Stimulated activated CD4-positive, alpha-beta T cell treated with anti-CD3 and anti-CD28 coated beads, Interleukin-15, amount 100 ng/mL, for 48 hours (primary cell): ENCODE results near the gene SPEG.

Source experiments
- DNase-seq, 2 donors: peaks; one replicate each; pipeline ENCODE4 v3.0.0-alpha.2; 2020; ENCODE audit warnings: low read depth in 2 of 2

The SPEG gene

DNA sequence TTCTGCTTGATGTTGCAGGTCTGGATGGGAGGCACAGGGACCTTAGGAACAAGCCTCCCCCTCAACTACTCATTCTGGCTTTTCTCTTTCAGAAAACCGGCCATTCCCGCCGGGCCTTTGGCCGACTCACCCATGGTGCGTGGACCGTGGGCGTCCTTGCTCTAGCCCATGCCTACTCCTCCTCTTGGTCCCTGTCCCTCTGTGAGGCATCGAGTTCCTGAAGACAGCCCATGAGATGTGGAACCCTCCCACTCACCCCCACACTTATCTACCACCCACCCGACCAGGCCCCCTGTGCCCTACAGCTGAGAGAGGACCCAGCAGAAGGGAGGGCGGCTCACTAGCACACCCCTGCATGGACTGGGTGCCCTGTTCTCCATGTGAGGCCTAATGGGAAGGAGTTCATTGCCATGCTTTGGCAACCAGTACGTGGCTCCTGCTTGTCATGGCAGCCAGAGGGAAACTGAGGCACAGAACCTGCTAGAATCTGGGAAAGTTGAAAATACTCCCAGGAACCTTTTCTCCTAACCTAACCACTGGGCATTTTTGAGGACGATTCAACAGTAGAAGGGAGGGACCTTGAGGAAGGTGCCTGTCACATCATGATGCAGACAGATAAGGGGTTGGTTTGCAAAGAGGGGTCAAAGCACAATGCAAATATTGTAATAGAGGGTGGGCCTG is 8.5 kb downstream of the SPEG start:
- DNase-seq: no peak

DNA sequence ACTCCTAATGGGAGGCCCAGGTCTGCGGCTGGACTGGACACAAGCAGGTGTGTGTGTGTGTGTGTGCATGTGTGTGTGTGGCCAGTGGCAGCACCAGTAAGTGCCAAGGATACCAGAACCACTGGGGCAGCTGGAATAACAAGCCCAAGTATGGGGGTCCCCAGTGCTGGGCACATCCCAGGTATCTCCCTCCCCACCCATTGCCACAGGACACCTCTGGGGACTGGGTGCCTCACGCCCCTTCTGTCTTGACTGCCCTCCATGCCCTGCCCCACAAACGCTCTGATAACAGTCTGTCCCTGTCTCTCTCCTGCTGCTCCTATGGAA is 9.0 kb downstream of the SPEG start:
- DNase-seq: no peak

- DNase-seq: no peak
These were observed 10.0 kb downstream of the SPEG start for GRCh38 chr2:219444566-219445091.

- DNase-seq: no peak
These were observed 10.6 kb downstream of the SPEG start for GRCh38 chr2:219445220-219445640.

DNA sequence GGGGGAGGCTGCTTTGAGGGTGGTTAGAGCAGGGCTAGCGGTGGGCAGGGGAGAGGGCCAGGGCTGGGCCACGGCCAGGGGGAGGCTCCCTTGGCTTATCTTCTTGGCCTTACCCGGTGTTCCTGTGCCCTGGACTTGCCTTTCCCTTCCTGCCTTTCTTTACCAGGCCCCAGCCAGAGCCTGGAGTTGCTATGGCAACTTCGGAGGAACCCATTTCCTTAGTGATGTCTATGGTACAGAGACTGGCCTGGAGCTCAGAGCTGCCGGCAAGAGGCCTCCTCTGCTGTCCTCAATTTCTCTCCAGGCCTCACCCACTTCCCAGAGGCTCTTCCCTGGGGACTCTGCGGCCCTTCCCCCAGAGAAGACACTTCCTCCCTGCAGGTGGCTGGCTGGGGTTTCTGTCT is 11.5 kb downstream of the SPEG start:
- DNase-seq: no peak

- DNase-seq: no peak
These were observed 12.0 kb downstream of the SPEG start for GRCh38 chr2:219446689-219447088.

DNA sequence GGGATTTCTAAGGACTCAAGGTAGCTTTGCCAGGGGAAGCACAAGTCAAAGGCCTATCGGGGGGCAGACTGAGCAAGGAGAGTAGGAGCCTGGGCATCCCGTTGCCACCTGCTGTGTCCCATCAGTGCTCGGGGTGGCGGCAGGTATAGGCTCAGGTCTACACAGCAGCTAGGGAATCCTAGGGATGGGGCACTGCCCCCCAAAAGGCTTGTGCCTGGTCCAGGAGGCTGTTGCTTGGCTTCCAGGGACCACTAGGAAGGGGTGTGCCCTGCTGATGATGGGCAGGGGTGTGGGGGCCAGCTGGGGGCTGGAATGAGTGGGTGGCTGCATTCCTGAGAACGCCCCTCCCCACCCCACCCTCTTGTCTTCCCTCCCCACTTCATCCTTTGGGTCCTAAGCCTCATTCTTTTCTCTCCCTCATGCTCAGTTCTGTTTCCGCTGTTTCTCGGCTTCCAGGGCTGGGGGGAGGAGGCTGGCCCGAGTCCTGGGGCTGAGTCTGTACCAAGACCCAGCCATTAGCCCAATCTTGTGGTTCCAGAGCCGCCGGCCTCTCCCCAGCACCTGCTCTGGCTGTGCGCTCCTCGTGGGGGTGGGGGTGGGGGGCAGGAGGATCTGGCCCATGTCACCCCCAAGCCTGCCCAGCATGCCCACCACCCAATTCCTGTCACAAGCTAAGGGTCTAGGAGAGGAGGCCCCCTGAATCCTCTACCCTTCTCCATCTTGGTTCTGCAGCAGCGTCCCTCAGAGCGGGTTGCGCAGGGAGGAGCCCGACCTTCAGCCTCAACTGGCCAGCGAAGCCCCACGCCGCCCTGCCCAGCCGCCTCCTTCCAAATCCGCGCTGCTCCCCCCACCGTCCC is 12.8 kb downstream of the SPEG start:
- no peak for DNase-seq

DNA sequence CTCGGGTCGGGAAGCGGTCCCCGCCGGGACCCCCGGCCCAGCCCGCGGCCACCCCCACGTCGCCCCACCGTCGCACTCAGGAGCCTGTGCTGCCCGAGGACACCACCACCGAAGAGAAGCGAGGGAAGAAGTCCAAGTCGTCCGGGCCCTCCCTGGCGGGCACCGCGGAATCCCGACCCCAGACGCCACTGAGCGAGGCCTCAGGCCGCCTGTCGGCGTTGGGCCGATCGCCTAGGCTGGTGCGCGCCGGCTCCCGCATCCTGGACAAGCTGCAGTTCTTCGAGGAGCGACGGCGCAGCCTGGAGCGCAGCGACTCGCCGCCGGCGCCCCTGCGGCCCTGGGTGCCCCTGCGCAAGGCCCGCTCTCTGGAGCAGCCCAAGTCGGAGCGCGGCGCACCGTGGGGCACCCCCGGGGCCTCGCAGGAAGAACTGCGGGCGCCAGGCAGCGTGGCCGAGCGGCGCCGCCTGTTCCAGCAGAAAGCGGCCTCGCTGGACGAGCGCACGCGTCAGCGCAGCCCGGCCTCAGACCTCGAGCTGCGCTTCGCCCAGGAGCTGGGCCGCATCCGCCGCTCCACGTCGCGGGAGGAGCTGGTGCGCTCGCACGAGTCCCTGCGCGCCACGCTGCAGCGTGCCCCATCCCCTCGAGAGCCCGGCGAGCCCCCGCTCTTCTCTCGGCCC is 13.6 kb downstream of the SPEG start:
- DNase-seq: no peak

GRCh38 chr2:219448776-219449341 is 14.2 kb downstream of the SPEG start:
- DNase-seq: no peak

GRCh38 chr2:219449609-219450008 is 15.0 kb downstream of the SPEG start:
- no peak for DNase-seq

DNA sequence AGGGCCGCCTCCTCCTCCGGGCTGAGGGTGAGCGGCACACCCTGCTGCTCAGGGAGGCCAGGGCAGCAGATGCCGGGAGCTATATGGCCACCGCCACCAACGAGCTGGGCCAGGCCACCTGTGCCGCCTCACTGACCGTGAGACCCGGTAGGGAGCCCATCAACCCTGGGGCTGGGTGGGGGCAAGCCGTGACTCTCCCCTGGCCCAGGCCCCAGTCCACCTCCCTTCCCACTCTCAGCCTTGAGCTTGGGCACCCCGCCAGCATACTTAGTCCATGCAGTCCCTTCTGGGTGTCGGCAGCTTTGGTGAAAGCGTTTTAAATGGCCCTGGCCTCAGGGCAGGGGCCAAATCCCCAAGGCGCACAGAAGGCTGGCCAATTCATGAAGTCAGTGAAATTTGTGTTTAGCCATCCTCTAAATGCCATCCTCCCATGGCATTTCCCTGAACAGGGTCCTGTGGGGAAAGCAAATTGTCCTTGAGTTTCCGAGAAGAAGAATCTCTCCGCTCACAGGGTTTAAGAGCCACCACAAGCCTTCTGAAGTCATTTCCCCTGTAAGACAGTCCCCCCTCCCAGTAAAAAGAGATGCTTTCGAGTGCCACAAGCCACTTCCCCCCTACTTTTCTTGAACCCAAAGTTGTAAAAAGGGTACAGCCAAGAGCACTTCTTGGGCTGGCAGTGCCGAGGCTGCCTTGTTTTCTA is 17.2 kb downstream of the SPEG start:
- DNase-seq: no peak

GRCh38 chr2:219452361-219453317 is 18.0 kb downstream of the SPEG start:
- no peak for DNase-seq

DNA sequence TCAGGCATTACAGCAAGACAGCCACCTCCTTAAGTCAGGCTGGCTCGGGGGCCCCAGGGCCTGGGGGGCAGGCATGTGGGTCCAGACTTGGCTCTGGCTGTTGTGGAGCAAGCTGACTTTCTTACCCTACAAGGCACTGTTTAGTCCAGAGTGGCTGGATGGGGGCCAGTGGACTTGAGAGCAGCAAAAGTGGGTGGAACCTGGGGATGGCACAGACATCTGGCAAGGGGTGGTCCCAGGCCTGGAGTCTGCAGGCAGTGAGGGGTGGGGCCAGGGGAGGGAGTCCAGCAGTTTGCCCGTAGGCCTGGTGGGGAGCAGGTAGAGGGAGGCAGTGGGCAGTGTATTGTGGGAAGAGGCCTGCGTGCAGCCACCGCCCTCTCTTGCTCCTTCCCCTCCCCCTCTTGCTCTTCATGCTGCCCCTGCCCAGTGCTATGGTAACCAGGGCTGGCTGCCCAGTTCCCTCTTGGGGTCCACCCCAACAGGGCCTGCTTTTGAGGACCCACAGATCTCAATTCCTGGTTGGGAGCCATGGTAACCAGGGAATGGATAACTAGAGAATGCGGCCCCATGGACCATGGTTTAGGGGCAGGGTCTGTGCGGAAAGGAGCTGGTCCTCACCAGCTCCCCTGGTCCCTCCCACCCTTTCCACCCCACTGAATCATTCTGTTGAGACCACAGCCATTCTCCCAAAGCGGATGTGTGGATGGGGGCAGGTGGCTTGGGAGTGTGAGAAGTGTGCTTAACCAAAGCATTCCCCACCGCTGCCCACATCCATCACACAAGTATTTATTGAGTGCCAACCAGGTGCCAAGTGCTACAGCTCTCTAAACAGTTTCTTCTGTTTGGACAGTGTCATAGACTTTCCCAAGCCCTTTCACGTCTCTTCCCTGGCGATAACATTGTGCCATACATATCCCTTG is 19.3 kb downstream of the SPEG start:
- no peak for DNase-seq

DNA sequence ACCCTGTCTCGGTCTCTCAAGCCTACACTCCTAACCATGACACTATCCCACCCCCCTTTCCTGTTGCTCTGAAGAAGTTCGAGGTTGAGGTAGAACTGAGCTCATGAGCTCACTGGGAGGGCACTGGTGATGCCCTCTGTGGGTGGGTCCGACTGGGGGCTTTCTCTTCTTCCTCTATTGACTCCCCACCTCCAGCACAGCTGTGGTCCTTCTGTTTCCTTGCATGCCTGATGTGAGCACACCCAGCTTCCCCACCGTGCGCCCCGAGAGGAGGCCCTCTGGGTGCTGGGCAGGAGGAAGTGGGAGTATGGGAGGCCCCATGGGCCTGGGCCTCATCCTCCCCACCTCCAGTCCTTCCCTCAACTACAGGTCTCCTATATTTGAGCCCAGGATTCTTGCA is 20.9 kb downstream of the SPEG start:
- no peak for DNase-seq

- DNase-seq: no peak
These were observed 23.2 kb downstream of the SPEG start for GRCh38 chr2:219457784-219458369.

- no peak for DNase-seq
These were observed 24.4 kb downstream of the SPEG start for GRCh38 chr2:219458996-219459395.

DNA sequence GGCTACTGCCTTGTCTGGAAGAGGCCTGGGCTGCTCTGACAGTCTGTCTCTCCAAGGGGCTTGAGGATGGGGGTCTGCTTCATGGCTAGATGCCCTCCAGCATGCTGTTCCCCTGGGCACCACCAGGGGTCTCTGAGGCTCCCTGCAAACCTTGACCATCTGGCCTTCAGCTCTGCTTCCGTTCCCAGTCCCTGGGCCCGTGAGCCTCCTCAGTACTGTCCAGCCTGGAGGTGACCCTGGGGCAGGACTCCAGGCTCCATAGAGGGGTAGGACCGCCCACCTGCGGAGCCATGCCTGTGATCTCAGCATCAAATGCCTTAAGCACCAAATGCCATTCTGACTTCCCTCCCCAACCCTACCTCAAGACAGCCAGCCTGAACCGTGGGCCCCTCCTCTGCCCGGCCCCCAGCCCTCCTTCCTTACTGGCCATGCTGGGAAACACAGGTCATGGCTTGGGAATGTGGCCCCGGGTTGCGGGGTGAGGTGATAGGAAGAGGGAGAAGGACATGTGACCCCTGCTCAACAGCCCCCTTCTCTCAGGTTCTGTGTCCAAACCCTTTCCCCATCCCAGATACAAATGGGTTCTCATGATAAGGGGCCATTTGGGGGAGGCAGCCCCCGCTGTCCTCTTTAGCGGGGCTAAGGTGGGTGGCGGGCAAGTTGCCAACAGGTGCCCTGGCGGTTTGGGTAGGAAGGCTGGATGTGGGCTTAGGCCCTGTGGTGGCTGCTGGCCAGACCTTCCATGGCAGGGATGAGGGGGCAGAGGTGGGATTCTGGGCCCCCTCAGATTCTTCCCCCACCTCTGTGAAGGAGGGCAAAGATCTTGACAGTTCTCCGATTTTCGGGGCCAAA is 25.0 kb downstream of the SPEG start:
- no peak for DNase-seq

DNA sequence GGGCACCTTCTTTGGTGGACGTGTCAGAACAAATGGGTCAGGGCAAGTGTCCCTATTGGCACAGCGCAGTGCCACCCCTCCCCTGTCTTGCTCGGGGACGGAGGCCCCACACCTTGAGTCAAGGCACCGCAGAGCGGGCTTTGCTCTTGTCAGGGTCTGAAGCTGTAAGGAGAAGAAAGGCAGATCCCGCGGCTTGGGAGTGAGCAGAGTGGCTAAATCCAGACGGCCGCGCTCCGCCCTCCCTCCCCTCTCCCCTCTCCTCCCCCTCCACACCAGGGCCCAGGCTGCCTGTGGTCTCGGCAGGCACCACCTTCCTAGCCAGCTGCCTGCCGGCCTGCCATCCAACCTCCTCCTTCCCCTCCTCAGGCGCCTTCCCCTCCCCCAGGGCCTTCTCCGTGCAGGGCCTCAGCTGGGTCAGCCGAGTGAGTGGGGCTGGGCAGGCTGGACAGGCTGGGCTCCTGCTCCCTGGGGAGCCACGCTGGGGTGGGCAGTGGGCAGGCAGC is 25.8 kb downstream of the SPEG start:
- no peak for DNase-seq
